ENCODE results near the gene DIMT1. TPM values are rescaled to one million over a fixed set of nuclear protein-coding genes. Genes with fewer than 3 reads are reported as not detected.

DIMT1 gene
- total and polyA plus RNA-seq, 2 experiments from 2014 or later: 19.4 to 23.6 TPM

DNA sequence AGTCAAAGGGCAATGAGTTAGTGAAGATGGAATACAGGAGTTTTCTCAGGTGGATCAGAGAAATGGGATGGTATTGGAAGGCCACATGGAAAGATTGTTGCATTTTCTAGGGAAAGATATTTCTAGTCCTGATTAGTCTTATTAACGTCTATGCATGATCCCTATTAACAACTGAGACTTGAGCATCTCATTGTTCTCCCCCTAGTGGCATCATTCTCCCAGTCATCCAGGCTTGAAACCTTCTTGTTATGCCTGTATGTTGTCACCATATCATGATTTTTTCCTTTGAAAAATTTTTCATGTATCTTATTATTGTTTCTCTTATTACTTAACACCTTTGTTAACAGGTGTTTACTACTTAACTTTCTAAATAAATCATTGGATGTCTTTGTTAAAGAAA lies 63.3 kb downstream of the DIMT1 start:
- H3K27me3 ChIP-seq: no peaks in the 10 kb centered on the region

More for the DNA sequence above, 63.3 kb downstream of the DIMT1 start:
- no peak overlapping the region for H3K4me3 ChIP-seq
- no peak overlapping the region for H3K27ac ChIP-seq
- no peaks in the 10 kb centered on the region for H3K9me3 ChIP-seq (ENCODE audit: low read depth)
- H3K36me3 ChIP-seq: no peaks in the 10 kb centered on the region
- TF ChIP-seq, protein P1, sequence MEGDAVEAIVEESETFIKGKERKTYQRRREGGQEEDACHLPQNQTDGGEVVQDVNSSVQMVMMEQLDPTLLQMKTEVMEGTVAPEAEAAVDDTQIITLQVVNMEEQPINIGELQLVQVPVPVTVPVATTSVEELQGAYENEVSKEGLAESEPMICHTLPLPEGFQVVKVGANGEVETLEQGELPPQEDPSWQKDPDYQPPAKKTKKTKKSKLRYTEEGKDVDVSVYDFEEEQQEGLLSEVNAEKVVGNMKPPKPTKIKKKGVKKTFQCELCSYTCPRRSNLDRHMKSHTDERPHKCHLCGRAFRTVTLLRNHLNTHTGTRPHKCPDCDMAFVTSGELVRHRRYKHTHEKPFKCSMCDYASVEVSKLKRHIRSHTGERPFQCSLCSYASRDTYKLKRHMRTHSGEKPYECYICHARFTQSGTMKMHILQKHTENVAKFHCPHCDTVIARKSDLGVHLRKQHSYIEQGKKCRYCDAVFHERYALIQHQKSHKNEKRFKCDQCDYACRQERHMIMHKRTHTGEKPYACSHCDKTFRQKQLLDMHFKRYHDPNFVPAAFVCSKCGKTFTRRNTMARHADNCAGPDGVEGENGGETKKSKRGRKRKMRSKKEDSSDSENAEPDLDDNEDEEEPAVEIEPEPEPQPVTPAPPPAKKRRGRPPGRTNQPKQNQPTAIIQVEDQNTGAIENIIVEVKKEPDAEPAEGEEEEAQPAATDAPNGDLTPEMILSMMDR (IDR thresholded peaks at IDR 0.05; ENCODE audit: low read depth, low read length): peak; percentile 33
- peak in 1 of 2 donors; percentile 38 for DNase-seq (ENCODE audit: low read depth in 1 of 2, low spot score in 1 of 2)
- no peaks in the 10 kb centered on the region for H3K4me1 ChIP-seq (ENCODE audit: low read depth)

Other genes starting within 250 kb of the DIMT1 start
- gene KIF2A, start 97.7 kb downstream of the DIMT1 start, total RNA-seq: 32.2 and 35.4 TPM in 2 replicates
- gene KIF2A, start 97.7 kb downstream of the DIMT1 start, polyA plus RNA-seq: 35.5 and 44.7 TPM in 2 replicates
- gene IPO11, start 8.9 kb upstream of the DIMT1 start, total RNA-seq: 7.9 and 11.6 TPM in 2 replicates
- 14.0 and 17.9 TPM in 2 replicates for gene IPO11, start 8.9 kb upstream of the DIMT1 start, polyA plus RNA-seq
- 0.14 and 0.54 TPM in 2 replicates for gene LRRC70, start 174.9 kb upstream of the DIMT1 start, total RNA-seq
- gene LRRC70, start 174.9 kb upstream of the DIMT1 start, polyA plus RNA-seq: 0.68 TPM in 1 of 2 replicates, not detected in the other

Measured in cardiac muscle cell (in vitro differentiated cells and primary cell).